Fibroblast of lung (primary cell): ENCODE results near the gene MGAT1. TPM values are rescaled to one million over a fixed set of nuclear protein-coding genes. Genes with fewer than 3 reads are reported as not detected.

Source experiments
- DNase-seq, 2 donors: peaks; one replicate each; pipeline versions ENCODE4 v3.0.0 to v3.0.0-alpha.2; 2010; ENCODE audit warnings: low read depth in 2 of 2
- H2AFZ ChIP-seq: 2 replicates; pipeline ENCODE4 v1.5.1; 2012; ENCODE audit warnings: low read length, control low read depth, inconsistent platforms
- H3K27ac ChIP-seq: 2 replicates; pipeline ENCODE4 v1.5.1; 2011; ENCODE audit warnings: low read length, control low read depth; ENCODE audit not compliant: insufficient read depth
- H3K27me3 ChIP-seq: 2 replicates; pipeline ENCODE4 v1.5.1; 2011; ENCODE audit warnings: mild to moderate bottlenecking, low read length; ENCODE audit not compliant: control insufficient read depth, insufficient read depth
- H3K36me3 ChIP-seq: 2 replicates; pipeline ENCODE4 v1.5.1; 2011; ENCODE audit warnings: low read length; ENCODE audit not compliant: control insufficient read depth, insufficient read depth
- H3K4me1 ChIP-seq: 2 replicates; pipeline ENCODE4 v1.5.1; 2011; ENCODE audit warnings: low read length; ENCODE audit not compliant: control insufficient read depth, insufficient read depth; ENCODE audit errors: extremely low read depth
- H3K4me2 ChIP-seq: 2 replicates; pipeline ENCODE4 v1.5.1; 2011; ENCODE audit warnings: low read length, control low read depth; ENCODE audit not compliant: insufficient read depth; ENCODE audit errors: extremely low read depth
- H3K4me3 ChIP-seq, 4 experiments: fragments of 200-600 bp in 1 of 4; sonication (generic) in 1 of 4; replicated peaks in 1 of 4; 2 replicates each; pipeline ENCODE4 v1.5.1; 2011 to 2016; ENCODE audit warnings: low read length in 4 of 4, low read depth in 3 of 4, mild to moderate bottlenecking in 3 of 4, control low read depth in 2 of 4, inconsistent platforms in 1 of 4, mixed read lengths in 1 of 4; ENCODE audit not compliant: insufficient read depth in 1 of 4; ENCODE audit errors: control extremely low read depth in 1 of 4
- H3K79me2 ChIP-seq: 2 replicates; pipeline ENCODE4 v1.5.1; 2012; ENCODE audit warnings: mild to moderate bottlenecking, low read length, inconsistent platforms; ENCODE audit not compliant: control insufficient read depth, insufficient read depth
- H3K9ac ChIP-seq: 2 replicates; pipeline ENCODE4 v1.5.1; 2011; ENCODE audit warnings: mild to moderate bottlenecking, low read length, control low read depth; ENCODE audit not compliant: insufficient read depth
- H3K9me3 ChIP-seq: 2 replicates; pipeline ENCODE4 v1.5.1; 2012; ENCODE audit warnings: low read depth, low read length; ENCODE audit not compliant: control insufficient read depth, insufficient read depth
- H4K20me1 ChIP-seq: 2 replicates; pipeline ENCODE4 v1.5.1; 2011; ENCODE audit warnings: low read length; ENCODE audit not compliant: control insufficient read depth, insufficient read depth; ENCODE audit errors: extremely low read depth
- CTCF ChIP-seq, 2 donors: IDR thresholded peaks in 1 of 2; conservative IDR thresholded peaks in 1 of 2; 1 replicate in 1 of 2; 2 replicates in 1 of 2; pipeline ENCODE4 v1.5.1; 2011 to 2012; ENCODE audit warnings: low read length in 2 of 2, control low read depth in 1 of 2, inconsistent platforms in 1 of 2, low read depth in 1 of 2, mild to moderate bottlenecking in 1 of 2
- EZH2 ChIP-seq: IDR thresholded peaks from 2 replicates; pipeline ENCODE4 v1.5.1; 2012; ENCODE audit warnings: low read length, control low read depth, mild to moderate bottlenecking; ENCODE audit errors: missing control alignments
- polyA plus RNA-seq, 2 donors: library from polyadenylated mRNA; depleted of rRNA in 1 of 2; stranded (reverse) in 1 of 2; unstranded in 1 of 2; fragments of >200 nt; gene quantifications; 2 replicates each; pipeline ENCODE4 v1.2.1, GENCODE V29; 2011 to 2012; ENCODE audit warnings: missing spikeins in 1 of 2
- total RNA-seq: library from RNA; depleted of rRNA; stranded (reverse); fragments of >200 nt; gene quantifications from 2 replicates; pipeline ENCODE4 v1.2.1, GENCODE V29; 2014

Gene MGAT1
- total and polyA plus RNA-seq, 2 donors (not counting 1 experiment from before 2014, with no cell fraction given): 72.5 to 90.4 TPM

- no peaks in the 10 kb centered on the region for H3K36me3 ChIP-seq
- no peaks in the 10 kb centered on the region for H3K27me3 ChIP-seq
- TF ChIP-seq EZH2: no peak
- no peak for TF ChIP-seq CTCF (conservative IDR thresholded peaks at IDR 0.05 in 1 of 2, IDR thresholded peaks at IDR 0.05 in 1 of 2; ENCODE audit: low read depth in 1 of 2, low read length in 2 of 2)
- peaks cover 10% of the 10 kb centered on the region for H3K79me2 ChIP-seq
- peak overlapping the region in 1 of 4 experiments; percentile 60 for H3K4me3 ChIP-seq
- no peak overlapping the region for H3K4me2 ChIP-seq
- DNase-seq: no peak
- no peak overlapping the region for H2AFZ ChIP-seq
- peaks cover 8% of the 10 kb centered on the region for H3K4me1 ChIP-seq
- no peaks in the 10 kb centered on the region for H3K9me3 ChIP-seq
- no peak overlapping the region for H3K27ac ChIP-seq
- H4K20me1 ChIP-seq: no peaks in the 10 kb centered on the region
- H3K9ac ChIP-seq: no peak overlapping the region
These were observed 9.1 kb upstream of the MGAT1 start for GRCh38 chr5:180811623-180812124.

- no peak for TF ChIP-seq CTCF (conservative IDR thresholded peaks at IDR 0.05 in 1 of 2, IDR thresholded peaks at IDR 0.05 in 1 of 2; ENCODE audit: low read depth in 1 of 2, low read length in 2 of 2)
- no peak for TF ChIP-seq EZH2
- H3K4me3 ChIP-seq: peak overlapping the region; percentile 53 to 89 (median 63)
- peaks cover 13% of the 10 kb centered on the region for H3K4me1 ChIP-seq
- H3K4me2 ChIP-seq: peak overlapping the region; percentile 83
- no peaks in the 10 kb centered on the region for H4K20me1 ChIP-seq
- H3K27ac ChIP-seq: peak overlapping the region; percentile 84
- peak overlapping the region; percentile 87 for H2AFZ ChIP-seq
- peak; percentile 42 to 45 for DNase-seq
- H3K36me3 ChIP-seq: no peaks in the 10 kb centered on the region
- H3K27me3 ChIP-seq: no peaks in the 10 kb centered on the region
- peaks cover 12% of the 10 kb centered on the region for H3K79me2 ChIP-seq
- H3K9me3 ChIP-seq: no peaks in the 10 kb centered on the region
- H3K9ac ChIP-seq: peak overlapping the region; percentile 84
These were observed 8.5 kb upstream of the MGAT1 start for GRCh38 chr5:180810959-180811622.

GRCh38 chr5:180810210-180810958 is 7.8 kb upstream of the MGAT1 start:
- peak overlapping the region; percentile 84 for H3K9ac ChIP-seq
- peak; percentile 91 to 95 for DNase-seq
- no peak for TF ChIP-seq CTCF (conservative IDR thresholded peaks at IDR 0.05 in 1 of 2, IDR thresholded peaks at IDR 0.05 in 1 of 2; ENCODE audit: low read depth in 1 of 2, low read length in 2 of 2)
- TF ChIP-seq EZH2: no peak
- peaks cover 13% of the 10 kb centered on the region for H3K4me1 ChIP-seq
- H3K79me2 ChIP-seq: peaks cover 12% of the 10 kb centered on the region
- peak overlapping the region; percentile 84 for H3K27ac ChIP-seq
- H3K4me2 ChIP-seq: peak overlapping the region; percentile 83
- no peaks in the 10 kb centered on the region for H4K20me1 ChIP-seq
- peak overlapping the region; percentile 97 for H2AFZ ChIP-seq
- no peaks in the 10 kb centered on the region for H3K9me3 ChIP-seq
- peak overlapping the region; percentile 66 to 89 (median 70) for H3K4me3 ChIP-seq
- H3K36me3 ChIP-seq: no peaks in the 10 kb centered on the region
- H3K27me3 ChIP-seq: no peaks in the 10 kb centered on the region
